A375 (cell line): Measurements from ENCODE around the gene AREL1. TPM values are rescaled to one million over a fixed set of nuclear protein-coding genes. Genes with fewer than 3 reads are reported as not detected.

Experiments used
- small RNA-seq: library from RNA; depleted of rRNA; stranded (forward); fragments of <200 nt; gene quantifications from one replicate; pipeline ENCODE3, GENCODE V24; 2014
- total RNA-seq: library from RNA; depleted of rRNA; stranded (reverse); fragments of >200 nt; shearing (Covaris generic); gene quantifications from 2 replicates; pipeline ENCODE4 v1.2.3, GENCODE V29; 2014; rRNA removed

AREL1 gene, protein sequence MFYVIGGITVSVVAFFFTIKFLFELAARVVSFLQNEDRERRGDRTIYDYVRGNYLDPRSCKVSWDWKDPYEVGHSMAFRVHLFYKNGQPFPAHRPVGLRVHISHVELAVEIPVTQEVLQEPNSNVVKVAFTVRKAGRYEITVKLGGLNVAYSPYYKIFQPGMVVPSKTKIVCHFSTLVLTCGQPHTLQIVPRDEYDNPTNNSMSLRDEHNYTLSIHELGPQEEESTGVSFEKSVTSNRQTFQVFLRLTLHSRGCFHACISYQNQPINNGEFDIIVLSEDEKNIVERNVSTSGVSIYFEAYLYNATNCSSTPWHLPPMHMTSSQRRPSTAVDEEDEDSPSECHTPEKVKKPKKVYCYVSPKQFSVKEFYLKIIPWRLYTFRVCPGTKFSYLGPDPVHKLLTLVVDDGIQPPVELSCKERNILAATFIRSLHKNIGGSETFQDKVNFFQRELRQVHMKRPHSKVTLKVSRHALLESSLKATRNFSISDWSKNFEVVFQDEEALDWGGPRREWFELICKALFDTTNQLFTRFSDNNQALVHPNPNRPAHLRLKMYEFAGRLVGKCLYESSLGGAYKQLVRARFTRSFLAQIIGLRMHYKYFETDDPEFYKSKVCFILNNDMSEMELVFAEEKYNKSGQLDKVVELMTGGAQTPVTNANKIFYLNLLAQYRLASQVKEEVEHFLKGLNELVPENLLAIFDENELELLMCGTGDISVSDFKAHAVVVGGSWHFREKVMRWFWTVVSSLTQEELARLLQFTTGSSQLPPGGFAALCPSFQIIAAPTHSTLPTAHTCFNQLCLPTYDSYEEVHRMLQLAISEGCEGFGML
- 15.5 and 17.1 TPM in 2 replicates for total RNA-seq

GRCh38 chr14:74712499-74713394, at the start of gene AREL1, which contains the start of gene FCF1:
TSS of gene AREL1 (minus strand) at chr14:74713080. CDS start at chr14:74685615, 27,465 bp downstream.
TSS of gene FCF1 (plus strand) at chr14:74713144. CDS start at chr14:74713198, 54 bp downstream.

GRCh38 chr14:74611650-74612349, 101.1 kb downstream of the AREL1 start, which contains the start of gene LTBP2:
TSS of gene LTBP2 (minus strand) at chr14:74612237. CDS start at chr14:74611944, 293 bp downstream.

Small RNAs within 50 kb of the gene (small RNA-seq; reads per million reads assigned to genes)
- gene RF00409 = not detected

Other genes with a start within 250 kb of the AREL1 start
- 152 and 159 TPM in 2 replicates for gene NPC2, start 219.8 kb downstream of the AREL1 start, total RNA-seq
- 16.6 and 16.7 TPM in 2 replicates for gene ISCA2, start 219.3 kb downstream of the AREL1 start, total RNA-seq
- 3.4 and 5.8 TPM in 2 replicates for gene LTBP2, start 100.8 kb downstream of the AREL1 start, total RNA-seq
- 19.5 and 20.5 TPM in 2 replicates for gene FCF1, start 64 bp upstream of the AREL1 start, total RNA-seq
- gene YLPM1, start 50.2 kb upstream of the AREL1 start, total RNA-seq = 12.9 and 15.6 TPM in 2 replicates
- not detected in 2 replicates for gene PROX2, start 163.1 kb upstream of the AREL1 start, total RNA-seq
- gene DLST, start 168.8 kb upstream of the AREL1 start, total RNA-seq = 47.6 and 49.2 TPM in 2 replicates
- gene RPS6KL1, start 210.2 kb upstream of the AREL1 start, total RNA-seq = 6.9 TPM in 2 replicates
- gene PGF, start 242.5 kb upstream of the AREL1 start, total RNA-seq = 3.7 and 5.1 TPM in 2 replicates